AG08395 (cell line): ENCODE measurements around the gene MTMR10.
A peak's percentile ranks its signal among the peaks of the same experiment; 100 is the strongest.

Experiments
- DNase-seq: peaks from one replicate; pipeline ENCODE4 v3.0.0; 2012; ENCODE audit warnings: mixed read lengths, low spot score

MTMR10 gene

DNA sequence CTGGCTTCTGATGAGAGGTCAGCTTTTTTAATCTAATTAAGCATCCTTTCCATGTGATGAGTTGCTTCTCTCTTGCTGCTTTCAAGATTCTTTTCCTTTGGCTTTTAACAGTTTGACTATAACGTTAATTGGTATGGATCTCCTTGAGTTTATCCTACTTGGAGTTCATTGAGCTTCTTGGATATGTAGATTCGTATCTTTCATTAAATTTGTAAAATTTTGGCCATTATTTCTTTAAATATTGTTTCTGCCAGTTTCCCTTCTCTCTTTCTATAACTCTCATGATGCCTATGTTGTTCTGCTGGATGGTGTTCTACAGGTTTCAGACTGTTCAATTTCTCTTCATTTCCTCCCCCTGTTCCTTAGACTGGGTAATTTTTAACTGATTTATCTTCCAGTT lies 21.0 kb upstream of the MTMR10 start:
- no peak for DNase-seq

DNA sequence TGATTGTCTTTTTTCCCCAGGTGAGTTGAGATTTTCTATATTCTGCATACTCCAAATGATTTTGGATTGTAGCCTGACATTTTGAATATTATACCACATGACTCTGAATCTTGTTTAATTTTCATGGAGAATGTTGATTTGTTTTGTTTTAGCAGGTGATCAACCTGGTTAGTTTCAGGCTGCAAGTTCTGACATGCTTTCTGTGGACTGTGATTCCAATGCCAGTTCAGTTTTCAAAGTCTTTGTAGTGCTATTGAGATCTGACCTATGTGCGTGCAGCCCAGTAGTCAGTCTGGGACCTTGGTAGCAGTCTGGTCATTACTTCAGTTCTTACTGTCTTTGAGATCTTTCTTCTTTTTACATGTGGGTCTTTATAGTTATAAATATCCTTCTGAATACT lies 18.6 kb upstream of the MTMR10 start:
- no peak for DNase-seq

DNA sequence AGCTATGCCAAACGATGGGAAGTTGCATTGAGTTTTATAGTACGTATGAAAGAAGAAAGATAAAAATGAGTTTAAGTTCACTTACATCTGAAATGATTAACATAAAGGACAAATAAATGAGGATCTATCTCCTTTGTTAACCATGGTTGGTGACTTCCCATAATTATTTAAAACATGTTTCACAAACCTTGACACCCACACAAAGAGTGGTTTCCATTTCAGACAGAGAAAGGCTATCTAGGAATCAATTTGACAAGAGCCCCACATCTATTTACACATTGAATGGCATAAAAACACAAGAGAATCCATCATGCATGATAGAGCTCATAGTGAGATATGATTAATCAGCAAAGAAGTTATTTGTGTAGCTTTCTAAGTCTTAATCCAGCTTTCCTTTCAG lies 14.2 kb upstream of the MTMR10 start:
- no peak for DNase-seq

DNA sequence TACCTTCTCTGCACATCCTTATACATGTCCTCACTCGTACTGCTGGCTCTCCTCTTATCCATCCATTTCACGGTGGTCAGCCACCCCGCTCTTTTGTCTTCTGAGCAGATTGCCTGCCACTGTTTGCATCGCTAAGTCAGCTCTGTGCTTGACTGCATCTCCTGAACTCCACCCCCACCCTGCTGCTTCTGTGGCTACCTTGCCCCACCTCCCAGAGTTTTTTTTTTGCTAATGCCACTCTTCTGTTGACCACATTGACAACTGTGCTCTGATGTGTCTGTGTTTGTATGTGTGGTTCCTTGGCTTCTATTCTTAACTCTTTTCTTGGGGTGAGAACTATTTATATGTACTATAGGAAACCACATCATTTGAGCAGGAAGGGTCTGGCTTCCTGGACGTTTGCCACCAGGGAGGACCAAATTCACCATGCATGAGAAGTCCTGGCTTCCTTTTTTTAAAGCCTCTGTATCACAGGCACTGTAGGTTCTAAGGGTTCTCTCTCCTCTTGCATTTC lies 12.8 kb upstream of the MTMR10 start:
- DNase-seq: no peak

DNA sequence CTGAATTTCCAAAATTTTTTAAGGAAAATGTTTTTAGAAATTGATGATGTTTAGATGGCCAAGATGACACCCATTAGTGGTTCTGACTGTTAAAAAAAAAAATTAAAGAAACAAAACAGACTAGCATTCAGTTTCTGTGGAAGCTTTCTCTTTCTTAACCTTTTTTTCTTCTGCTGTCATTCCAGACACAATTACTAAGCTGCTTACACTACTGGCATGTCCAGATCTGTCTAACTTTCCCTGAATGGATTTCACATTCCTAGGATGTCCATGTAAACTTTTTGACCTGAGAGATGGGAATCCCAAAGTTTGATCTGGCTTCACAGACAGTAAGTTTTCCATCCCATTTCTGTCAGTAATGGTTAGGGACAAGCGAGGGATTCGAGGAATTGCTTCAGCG lies 10.3 kb upstream of the MTMR10 start:
- DNase-seq: peak; percentile 29

DNA sequence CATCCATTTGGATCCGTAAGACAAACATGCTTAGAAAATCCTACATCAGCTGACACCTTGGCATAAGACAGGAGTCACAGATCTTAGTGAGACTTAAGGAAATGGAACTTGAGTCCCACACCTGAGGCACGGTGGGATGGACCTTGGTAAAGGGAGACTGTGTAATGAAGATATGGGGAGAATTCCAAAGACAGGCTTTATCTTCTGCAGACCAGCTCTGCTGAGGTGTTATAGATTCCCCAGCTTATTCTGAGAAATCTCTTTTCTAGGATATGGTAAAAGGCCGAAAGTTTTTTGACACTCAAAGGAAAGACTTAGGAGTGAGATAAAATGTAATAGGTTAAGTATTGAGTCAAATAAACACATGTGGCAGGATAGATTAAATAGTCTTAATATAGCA lies 8.3 kb upstream of the MTMR10 start:
- DNase-seq: no peak

DNA sequence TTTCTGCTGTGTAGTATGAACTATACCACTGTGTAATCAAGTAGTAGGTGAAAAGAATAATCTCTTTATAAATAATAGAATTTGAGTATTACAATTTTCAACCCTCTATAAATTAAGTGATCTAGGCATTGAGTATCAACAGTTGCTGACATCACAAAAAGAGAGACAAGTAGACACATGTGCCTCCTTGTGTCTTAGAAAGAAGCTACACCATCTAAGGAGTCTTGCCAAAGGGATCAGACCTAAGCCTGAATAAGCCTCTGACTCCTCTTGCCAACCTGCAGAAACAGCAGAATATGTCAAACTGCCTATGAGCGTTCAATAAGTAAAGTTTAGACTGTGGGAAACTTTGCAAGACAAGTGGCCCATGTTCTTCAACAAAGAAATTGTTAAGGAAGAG lies 5.8 kb upstream of the MTMR10 start:
- no peak for DNase-seq

DNA sequence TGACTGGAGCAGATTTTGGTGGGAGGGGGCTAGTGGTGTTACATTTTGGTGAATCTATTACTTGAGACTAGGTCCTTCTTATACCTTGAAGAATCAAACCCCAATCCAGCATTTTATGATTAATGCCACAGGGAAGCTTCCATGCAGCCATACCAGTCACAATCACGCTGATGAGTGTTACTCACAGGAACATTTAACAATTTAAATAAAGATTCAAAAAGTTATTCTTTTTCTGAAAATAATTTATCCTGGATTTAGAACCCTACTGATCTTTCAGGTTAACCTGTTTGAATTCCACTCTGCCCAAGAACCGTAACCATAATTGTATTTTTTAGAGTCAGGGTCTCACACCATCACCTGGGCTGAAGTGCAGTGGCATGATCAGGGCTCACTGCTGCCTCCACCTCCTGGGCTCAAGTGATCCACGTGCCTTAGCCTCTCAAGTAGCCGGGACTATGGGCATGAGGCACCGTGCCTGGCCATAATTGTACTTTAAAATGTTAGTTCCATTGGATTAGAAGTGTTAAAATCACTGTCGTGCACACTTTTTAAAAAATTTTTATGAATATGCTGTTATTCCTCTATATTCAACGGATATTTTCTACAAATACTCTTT lies 929 bp upstream of the MTMR10 start:
- no peak for DNase-seq

DNA sequence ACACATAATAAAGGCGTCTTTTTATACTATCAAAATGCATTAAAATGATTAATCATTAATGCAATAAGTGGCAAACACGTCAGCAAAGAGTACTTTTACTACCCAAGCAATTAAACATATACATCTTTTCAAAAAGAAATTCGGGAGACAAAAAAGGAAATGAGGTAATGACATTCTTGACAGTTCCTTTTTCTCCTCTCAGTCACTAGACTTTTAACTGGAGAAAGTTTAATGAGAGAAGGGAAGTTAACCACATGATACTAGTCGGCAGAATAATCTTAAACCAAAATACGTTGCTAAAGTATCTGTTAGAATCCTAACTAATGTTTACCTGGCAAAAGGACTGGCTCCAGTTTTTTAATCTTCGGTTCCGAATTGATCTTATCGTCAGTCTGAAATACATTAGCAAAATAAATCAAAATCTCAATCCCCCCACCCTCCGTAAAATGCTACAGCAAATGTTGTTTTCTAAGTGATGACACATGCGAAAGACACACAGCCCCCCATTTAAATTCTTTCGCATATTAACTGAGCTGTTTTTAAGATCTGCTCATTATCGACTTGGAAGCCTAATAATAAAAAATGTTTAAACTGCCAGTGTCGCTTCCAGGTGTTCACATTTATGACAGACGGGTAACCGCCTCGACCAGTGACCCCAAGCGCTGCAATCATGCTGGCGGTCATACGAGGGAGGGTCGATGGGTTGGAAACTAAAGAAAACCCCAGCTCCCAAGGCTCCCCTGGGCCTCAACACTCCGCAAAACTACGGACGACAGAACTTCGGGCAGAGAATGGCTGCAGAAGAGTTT lies 778 bp downstream of the MTMR10 start:
- no peak for DNase-seq

DNA sequence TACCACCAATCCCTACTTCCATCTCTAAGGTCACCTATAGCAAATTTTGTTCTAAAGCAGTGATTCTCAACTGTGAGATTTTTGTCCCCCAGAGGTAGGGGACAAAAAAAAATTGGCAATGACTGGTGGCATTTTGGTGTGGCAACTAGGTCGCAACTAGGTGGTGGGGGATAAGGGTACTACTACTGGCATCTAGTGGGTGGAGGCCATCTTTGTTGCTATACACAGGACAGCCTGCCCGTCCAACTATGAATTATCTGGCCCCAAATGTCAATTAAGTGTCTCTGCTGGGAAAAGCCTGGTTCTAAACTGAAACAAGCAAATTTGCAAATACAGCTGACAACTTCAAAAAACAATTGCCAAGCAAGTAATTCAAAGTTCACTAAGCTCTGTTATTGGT lies 1.4 kb downstream of the MTMR10 start:
- DNase-seq: no peak

DNA sequence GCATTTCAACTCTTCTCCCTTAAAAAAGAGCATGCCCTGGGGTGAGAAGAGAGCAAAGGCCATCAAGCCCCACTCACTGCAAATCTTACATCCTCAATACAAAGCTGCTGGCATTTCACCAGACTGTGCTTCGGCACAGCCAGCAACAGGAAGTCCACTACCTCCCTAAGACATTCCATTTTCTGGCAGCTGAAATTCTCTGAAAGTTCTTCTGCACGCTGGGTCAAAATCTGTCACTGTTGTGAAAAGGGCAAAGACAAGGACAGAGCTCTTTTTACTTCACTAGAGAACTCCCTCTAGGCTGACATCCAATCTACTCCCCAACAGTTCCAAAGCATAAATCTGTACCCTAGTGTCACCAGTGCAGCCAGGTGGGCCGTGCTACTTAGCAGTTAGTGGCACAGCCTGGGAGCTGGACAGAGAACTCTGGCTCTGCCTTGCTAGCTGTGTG lies 6.3 kb downstream of the MTMR10 start:
- peak; percentile 59 for DNase-seq

DNA sequence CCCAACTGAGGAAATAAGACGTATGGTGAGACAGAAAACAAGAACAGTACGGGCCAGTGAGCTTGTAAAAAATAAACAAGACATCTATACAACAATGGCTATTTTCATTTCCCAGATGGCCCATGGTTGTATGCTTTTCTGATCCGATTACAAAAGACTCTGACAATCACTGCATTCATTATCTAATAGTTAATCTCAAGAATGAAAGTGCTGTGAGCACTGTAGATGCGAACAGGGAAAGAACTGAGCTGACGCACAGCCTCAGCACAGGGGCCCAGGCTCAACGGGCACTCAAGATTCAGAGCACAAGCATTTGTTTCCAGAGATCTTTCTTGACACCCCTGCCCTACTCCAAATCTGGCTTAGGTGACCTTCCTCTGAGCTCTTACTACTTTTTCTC lies 6.9 kb downstream of the MTMR10 start:
- DNase-seq: no peak

DNA sequence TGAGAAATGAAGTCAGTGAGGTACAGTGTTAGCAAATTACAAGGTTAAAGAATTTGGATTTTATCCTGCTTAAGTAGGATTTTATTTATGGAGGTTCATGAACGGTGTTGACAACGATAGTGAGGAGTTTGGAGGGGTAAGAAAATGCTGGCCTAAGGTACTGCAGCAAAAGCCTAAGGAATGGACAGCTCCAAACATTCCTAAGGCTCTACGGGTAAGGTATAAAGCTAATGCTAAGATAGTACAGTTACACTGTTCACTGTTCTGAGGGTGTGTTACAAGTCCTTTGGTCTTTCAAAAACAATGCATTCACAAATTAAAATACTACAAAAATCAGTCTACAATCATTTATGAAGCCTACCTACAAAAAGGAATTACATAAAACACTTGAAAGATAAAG lies 7.3 kb downstream of the MTMR10 start:
- no peak for DNase-seq

DNA sequence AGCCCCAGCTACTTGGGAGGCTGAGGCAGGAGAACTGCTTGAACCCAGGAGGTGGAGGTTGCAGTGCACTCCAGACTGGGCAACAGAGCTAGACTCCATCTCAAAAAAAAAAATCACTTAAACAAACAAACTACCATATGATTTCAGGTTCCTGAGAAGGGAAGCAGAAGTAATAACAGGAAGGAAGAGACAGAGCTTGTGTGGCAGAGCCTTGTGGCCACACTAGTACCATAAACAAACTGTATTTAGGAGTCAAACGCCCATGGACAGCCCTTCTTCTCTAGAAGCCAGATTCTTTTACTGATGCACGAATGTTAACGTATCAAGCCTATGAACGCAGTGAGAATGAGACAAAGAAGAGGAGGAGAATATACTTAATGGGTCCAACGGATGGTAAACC lies 12.0 kb downstream of the MTMR10 start:
- no peak for DNase-seq

DNA sequence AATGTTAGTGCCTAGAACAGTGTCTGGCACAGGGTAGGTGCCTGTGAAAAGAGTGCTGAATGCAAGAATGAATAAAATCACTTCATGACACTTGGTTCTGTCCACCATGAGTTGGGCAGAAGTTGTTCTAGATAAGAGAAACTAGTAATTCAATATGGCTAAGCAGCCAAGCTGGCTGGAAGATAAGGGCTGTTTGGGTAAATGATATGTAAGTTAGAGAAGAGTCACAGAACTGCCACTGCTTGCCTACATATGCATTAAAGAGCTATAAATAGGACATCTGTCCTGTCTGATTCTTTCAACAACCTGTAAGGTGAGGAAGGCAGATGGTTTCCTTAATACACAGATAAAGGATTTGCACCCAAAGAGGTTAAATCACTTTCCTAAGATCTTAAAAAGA lies 13.1 kb downstream of the MTMR10 start:
- DNase-seq: no peak

DNA sequence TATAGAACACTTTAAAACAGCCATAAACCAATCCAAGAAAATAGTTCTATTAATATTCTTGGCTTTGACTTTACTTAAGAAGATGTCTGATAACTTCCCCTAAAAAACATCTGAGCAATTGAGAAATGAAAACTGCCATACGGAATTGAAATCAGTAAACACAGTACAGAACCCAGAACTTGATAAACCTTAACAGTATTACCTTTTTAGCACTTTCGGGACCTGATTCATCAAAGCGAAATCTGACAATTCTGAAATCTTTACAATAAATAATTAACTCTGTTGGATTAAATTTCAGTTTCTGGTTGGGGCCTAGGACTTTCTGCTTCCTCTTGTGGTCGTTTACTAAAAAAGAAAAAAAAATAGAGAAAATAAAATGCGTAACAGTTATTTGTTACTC lies 17.3 kb downstream of the MTMR10 start:
- DNase-seq: no peak

DNA sequence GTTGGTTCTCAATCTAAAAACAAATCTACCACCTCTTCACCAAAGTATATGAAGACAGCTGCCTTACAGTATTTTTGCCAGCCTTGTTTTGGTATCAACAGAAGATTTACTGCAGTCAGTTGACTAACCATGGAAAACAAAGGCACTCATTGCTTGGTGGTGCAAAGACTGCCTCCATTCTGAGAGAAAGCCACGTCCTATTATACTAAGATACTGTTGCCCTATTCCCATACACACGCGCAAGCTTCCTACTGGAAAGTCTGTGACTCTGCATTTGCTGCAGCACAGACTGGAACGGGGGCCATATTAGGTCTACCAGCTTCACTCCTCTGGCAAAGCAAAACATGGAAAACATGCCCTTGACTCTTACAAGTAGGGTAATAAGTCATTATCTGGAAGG lies 18.0 kb downstream of the MTMR10 start:
- DNase-seq: no peak

DNA sequence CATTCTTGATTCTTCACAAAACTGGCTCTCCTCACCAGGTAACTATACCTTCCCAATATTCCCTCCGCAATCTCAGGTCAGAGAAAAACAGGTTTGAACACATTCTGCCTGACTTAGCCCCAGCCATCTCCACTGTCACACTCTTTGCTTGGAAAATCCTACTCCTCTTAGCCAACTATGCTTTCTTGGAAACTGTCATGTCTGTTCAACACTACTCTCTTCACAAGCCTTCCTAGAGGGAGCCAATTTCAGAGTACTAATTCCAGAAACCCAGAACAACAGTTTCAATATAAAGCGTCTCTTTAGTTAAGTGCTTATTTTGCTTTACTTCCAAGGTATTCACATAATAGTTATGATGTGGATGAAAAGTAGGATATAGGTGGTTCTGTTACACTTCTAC lies 21.7 kb downstream of the MTMR10 start:
- DNase-seq: no peak

DNA sequence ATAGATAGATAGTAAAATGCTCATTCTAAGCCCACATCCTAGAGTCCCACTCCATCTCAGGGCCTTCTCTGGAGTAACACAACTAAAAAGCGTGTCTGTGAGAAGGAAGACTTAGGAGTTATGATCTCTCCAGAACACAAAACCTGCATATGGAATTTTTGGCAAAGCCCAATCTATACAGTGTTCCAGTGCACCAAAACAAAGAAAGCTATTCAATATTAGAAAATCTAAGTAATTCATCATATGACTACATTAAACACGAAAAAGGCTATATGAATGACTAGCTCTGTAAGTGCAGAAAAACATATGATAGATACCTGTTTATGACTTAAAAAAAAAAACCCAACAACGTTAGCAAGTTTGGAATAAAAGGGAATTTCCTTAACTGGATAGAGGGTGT lies 27.7 kb downstream of the MTMR10 start:
- no peak for DNase-seq

DNA sequence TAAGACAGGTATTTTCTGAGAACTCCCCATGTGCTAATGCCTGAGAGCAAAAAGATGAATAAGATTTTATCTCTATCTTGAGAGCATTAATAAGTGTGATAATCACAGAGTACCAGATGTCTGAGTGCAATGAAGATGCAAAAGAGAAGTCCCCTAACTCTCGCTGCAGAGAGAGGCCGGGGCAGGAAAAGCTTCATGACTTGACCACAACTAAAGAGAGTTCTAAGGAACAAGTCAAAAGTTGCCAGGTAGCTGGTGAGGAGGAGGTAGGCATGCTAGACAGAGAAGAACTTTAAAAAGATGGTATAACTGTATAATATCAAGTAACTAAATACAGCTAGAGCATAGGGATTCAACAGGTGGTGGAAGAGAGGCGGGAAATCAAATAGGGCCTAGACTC lies 28.8 kb downstream of the MTMR10 start:
- DNase-seq: no peak

DNA sequence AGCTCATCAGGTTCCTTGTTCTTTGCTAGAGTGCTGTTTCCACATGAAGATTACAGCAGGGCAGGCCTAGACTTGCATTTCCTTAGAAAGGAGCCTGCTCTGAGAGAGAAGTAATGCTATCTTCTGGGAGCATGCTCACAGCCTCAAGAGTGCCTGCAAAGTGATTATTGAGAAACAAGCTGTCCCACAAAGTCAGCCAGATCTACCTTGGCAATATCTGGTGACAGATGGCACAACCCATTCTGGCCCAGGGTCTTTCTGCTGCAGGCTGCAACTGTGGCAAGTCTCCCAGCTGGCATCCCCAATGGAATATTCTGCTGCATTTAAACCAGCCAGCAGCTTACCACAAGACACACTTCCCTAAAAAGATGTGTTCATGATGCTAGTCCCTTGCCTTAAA lies 29.3 kb downstream of the MTMR10 start:
- DNase-seq: no peak

DNA sequence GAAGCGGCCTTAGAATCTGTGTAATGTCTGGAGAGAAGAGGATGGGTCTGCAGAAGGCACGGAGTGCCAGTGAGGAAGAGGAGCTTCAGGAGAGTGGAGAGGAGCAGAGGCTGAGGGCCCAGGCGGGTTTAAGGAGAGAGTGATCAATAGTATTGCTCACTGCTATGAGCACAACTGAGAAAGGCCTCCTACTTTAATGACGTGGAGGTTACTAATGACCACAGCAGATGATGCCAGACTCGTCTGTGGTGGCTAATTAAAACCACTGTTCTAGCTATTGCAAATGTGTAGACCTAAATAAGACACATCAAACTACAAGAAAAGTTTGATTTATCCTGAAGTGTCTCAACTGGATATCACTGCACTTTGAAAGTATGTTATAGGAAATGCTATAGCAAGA lies 33.2 kb downstream of the MTMR10 start:
- peak; percentile 4 for DNase-seq

DNA sequence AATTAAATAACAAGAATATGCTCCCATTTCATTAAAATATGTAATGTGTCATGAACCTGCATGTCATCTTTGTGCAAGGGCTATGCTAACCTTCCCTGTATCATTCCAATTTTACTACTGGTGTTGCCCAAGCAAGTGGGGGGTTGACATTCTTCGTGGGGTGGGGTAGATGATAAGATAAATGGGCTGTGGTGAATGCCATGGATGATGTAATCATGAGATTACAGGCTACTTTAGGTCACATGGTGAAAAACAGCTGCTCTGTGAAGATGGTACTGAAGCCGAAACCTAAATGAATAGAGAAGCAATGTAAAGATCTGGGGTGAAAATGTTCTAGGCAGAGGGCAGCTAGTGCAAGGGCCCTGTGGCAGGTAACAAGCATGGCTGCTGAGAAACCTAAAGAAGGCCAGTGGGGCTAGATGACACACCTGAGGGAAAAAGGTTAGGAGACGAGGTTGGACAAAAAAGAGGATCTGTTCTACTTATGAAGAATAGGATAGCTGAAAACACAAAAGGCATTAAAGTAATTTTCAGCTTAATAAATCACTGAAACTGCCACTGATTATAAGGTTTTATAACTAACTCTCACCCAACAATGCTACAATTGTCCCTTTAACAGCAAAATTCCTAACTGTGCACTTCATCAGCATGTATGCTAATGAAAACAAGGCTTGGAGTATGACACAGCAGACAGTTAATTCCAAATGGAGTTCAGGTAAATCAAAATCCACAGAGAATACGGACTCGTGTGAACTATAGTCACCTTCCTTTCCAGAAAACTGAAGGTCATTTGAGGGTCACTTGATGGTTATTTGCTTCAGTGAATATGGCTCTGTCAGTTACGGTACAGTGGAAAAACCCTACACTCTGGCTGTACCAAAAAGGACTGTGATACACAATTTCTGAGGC lies 35.0 kb downstream of the MTMR10 start:
- no peak for DNase-seq
